Eye (tissue), 1 donor: ENCODE data around the gene SKA2.
A peak's percentile ranks its signal among the peaks of the same experiment; 100 is the strongest.
"Not testable (repeated sequence)": the region's sequence is repeated elsewhere in the genome, so short reads cannot be mapped to it uniquely, and the experiment has no call there.

Source experiments
- DNase-seq: peaks from one replicate; pipeline ENCODE4 v3.0.0-alpha.2; 2015

SKA2 gene, protein sequence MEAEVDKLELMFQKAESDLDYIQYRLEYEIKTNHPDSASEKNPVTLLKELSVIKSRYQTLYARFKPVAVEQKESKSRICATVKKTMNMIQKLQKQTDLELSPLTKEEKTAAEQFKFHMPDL

GRCh38 chr17:59154721-59155438, at the start of gene SKA2:
TSS of gene SKA2 (minus strand) at chr17:59155186. CDS start at chr17:59155163, 23 bp downstream.
- DNase-seq: peak; percentile 100

DNA sequence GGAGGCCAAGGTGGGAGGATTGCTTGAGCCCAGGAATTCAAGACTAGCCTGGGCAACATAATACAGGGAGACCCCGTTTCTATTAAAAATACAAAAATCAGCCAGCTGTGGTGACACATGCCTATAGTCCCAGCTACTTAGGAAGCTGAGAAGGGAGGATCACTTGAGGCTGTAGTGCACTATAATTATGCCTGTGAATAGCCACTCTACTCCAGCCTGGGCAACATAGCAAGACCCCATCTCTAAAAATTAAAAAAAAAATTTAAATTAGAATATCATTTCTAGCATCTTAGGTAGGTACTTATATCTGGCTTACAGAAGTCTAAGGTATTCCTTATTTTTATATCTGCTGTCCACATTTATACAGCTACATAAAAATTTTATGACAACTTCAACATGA, 47.3 kb upstream of the SKA2 start:
- DNase-seq: no peak

- DNase-seq: no peak
Observed at GRCh38 chr17:59199398-59199797, 44.4 kb upstream of the SKA2 start.

DNA sequence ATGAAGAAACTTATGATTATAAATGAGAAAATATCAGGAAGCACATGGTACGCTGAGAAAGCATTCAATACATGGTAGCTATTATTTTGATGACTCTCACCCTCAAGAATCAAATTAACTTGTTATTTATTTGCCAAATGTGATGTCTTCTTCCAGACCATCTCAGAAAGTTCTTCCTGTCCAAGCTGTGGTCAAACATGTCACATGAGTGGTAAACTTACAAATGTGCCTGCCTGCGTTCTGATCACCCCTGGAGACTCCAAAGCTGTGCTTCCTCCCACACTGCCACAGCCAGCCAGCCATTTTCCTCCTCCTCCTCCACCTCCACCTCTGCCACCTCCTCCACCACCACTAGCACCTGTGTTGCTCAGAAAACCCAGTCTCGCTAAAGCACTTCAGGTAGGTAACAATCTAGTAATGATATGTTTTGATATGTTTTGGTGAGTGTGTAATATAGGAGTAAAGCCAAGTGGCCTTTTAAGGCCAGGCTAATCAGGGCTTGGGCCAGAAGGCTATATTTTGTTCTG, 38.4 kb upstream of the SKA2 start:
- no peak for DNase-seq

- no peak for DNase-seq
Observed at GRCh38 chr17:59190806-59191205, 35.8 kb upstream of the SKA2 start.

DNA sequence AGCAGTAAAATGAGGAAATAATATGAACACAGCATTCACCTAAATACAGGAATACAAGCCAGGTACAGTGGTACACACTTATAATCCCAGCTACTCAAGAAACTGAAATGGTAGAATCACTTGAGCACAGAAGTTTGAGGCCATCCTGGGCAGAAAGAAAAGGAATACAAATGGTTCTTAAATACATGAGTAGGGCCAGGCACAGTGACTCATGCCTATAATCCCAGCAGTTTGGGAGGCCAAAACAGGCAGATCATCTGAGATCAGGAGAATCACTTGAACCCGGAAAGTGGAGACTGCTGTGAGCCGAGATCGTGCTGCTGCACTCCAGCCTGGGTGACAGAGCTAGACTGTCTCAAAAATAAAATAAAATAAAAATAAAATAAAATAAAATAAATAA, 31.9 kb upstream of the SKA2 start:
- DNase-seq: no peak

GRCh38 chr17:59185997-59186396, 31.0 kb upstream of the SKA2 start:
- DNase-seq: no peak

GRCh38 chr17:59181481-59181880, 26.5 kb upstream of the SKA2 start:
- no peak for DNase-seq

DNA sequence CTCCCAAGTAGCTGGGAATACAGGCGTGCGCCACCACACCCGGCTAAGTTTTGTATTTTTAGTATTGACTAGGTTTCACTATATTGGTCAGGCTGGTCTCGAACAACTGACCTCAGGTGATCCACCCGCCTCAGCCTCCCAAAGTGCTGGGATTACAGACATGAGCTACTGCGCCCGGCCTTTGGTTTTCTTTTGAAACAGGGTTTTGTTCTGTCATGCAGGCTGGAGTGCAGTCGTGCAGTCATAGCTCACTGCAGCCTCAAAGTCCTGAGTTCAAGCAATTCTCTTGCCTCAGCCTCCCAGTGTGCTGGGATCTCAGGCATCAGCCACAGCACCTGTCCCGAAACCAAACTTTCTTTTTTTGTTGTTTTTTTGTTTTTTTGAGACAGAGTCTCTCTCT, 25.6 kb upstream of the SKA2 start:
- no peak for DNase-seq

- not testable (repeated sequence) for DNase-seq
Observed at GRCh38 chr17:59179601-59180000, 24.6 kb upstream of the SKA2 start.

GRCh38 chr17:59178266-59178985, 23.4 kb upstream of the SKA2 start:
- no peak for DNase-seq

DNA sequence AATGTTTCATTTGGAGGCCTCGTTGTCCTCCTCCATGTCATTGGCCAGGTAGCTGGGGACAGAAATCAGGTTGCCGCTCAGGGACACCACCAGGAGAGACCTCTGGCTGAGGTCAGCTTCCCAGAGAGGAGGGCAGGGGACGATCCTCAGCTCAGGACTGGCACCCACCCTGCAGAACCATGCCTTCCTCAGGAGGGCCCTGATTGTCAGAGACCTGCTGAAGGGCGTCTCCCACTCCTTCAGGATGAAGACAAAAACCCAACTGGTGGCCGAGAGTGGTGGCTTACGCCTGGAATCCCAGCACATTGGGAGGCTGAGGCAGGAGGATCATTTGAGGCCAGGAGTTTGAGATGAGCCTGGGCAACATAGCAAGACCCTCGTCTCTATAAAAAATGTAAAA, 20.1 kb upstream of the SKA2 start:
- DNase-seq: no peak

- no peak for DNase-seq
Observed at GRCh38 chr17:59174671-59175070, 19.7 kb upstream of the SKA2 start.

- no peak for DNase-seq
Observed at GRCh38 chr17:59172436-59173004, 17.5 kb upstream of the SKA2 start.

- DNase-seq: no peak
Observed at GRCh38 chr17:59167571-59168001, 12.6 kb upstream of the SKA2 start.

DNA sequence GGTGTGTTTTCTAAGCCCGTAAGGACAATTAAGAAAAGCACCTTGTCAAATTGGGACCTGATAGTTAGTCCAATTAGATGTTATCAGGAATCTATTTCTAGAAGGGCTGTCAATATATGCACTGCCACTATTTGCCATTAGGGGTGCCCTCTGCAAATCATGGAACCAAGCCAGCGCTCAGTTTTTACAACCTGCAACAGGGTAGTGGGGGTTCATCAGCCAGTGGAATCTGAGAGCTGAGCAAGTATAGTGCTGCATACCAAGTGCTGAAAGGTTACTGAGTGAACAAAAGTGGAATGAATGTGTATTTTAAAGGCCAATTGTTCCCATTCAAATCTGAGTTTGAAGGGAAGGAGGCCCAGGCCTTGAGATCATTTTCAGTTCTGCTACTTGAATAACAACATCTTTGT, 11.0 kb upstream of the SKA2 start:
- peak; percentile 76 for DNase-seq

DNA sequence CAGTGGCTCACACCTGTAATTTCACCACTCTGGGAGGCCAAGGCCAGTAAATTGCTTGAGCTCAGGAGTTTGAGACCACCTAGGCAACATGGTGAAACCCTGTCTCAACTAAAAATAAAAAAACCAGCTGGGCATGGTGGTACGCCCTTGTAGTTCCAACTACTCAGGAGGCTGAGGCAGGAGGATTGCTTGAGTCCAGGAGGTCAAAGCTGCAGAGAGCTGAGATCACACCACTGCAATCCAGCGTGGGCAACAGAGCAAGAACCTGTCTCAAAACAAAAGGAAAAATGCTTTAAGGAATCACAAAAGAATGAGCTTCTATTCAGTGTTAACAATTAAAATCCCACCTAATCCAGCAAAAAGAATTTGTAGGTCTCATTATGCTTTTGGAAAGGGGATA, 6.5 kb upstream of the SKA2 start:
- DNase-seq: no peak

- DNase-seq: no peak
Observed at GRCh38 chr17:59160157-59161025, 5.4 kb upstream of the SKA2 start.

DNA sequence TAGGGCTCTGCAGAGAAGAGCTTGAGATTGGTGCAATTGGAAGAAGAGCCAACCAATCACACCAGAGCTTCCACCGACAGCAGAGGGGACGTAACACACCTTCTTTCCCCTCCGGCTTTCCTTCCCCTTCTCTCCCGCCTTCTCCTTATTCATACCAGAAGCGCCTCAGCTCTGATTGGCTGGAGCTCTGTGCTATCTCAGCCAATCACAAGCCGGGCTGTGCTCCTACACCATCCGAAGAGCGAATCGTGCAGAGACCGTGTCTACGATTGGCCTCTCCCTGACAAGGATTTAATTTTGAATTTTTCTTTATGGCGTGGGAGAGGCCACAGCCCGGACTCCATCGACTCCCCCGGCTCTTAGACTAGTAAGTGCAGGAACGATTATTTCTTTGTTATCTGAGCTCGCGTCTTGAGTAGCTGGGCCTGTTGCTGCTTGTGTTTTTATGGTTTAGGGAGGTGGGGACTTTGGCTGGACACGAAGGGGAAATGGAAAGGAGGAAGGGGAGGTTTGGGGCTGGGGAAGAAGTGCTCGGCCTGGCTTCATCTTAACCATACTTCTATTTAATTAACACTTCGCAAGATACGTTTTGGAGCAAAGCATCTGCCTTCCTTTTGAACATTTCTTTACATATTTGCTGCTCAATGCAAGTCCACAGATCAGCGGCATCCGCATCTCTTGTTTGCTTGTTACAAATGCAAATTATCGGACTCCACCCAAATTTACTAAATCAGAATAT, 622 bp upstream of the SKA2 start, which contains the start of gene PRR11:
PRR11 (plus strand) TSS at position 308 of the 739 bp plus-strand sequence. CDS start 14,007 bp downstream, outside the sequence.
- no peak for DNase-seq

DNA sequence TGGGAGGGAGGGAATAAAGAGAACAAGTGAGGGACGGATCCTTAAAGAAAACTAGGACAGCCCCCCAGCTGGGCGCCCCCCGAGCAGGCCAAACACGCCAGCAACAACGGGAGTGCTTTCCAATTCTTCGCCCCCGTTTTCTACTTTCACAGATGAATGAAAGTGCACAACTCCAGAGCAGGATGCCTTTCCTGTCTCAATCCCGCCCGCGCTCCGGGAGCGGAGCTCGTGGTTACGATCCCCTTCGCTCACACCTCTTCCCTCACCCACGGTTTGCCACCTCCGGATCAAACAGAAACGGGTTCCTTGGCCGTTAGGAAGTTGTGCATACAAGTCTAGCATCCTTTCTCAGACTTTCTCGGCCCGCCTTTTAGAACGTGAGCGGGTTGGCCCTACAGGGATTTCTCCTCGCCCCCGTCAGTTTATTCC, 680 bp downstream of the SKA2 start:
- no peak for DNase-seq

- peak; percentile 26 for DNase-seq
Observed at GRCh38 chr17:59152925-59153324, 2.1 kb downstream of the SKA2 start.

DNA sequence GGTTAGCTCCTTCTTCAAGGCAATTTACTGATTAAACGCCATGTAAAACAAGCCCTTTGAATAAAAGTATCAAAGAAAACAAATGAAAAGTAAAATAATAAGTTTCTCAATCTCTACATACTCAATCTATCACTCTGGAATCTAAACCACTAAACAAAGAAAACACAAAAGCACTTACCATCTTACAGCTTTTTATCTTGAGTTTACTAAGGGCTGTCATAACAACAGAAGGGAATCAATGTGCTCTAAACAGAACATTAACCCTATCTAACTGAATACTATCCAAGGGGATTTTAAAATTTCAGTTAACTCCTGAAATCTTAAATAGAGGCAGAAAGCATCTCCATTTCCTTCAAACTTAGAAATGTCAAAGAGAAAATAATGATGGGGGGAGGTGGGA, 3.4 kb downstream of the SKA2 start:
- DNase-seq: peak; percentile 3
